ENCODE data around the gene LYSET. TPM values are rescaled to one million over a fixed set of nuclear protein-coding genes. Genes with fewer than 3 reads are reported as not detected.

The LYSET gene
- total and polyA plus RNA-seq, 2 donors (not counting 1 experiment from before 2014, with no cell fraction given): 11.1 to 18.8 TPM

DNA sequence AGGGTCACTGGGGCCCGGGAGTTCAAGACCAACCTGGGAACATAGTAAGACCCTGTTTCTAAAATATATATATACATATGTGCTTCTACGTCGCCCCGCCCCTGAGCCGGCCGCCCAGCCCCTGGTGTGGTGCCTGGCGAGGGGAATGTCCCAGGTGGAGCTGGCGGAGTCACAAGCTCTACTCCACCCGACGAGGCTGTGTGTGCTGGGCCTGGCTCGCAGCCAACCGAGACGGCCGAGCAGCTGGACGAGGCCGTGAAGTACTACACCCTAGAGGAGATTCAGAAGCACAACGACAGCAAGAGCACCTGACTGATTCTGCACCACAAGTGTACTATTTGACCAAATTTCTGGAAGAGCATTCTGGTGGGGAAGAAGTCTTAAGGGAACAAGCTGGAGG lies 47.3 kb upstream of the LYSET start:
- H3K4me3 Mint-ChIP-seq: no peak overlapping the region
- ChIA-PET POLR2A (no interaction called here), CTCF (interaction anchor here (0.6 to 9.9 kb wide), 5 partner anchors 24 to 183 kb away, joined by 3 to 139 read pairs (median 3); partner anchors contain the start of gene ITPK1)
- Histone ChIP-seq H3K27me3 (replicated peaks in 1 of 4; ENCODE audit: control extremely low read depth in 1 of 4, control insufficient read depth in 3 of 4, insufficient read depth in 4 of 4, low read length in 3 of 4) (no peaks in the 10 kb centered on the region), H3K4me2 (replicated peaks; ENCODE audit: low read depth, low read length, poor library complexity, severe bottlenecking) (no peak overlapping the region), H4K20me1 (ENCODE audit: control insufficient read depth, insufficient read depth, low read length, poor library complexity, severe bottlenecking) (no peaks in the 10 kb centered on the region), H3K9ac (ENCODE audit: low read length) (no peak overlapping the region), H3K4me3 (ENCODE audit: control extremely low read depth in 1 of 5, extremely low read depth in 1 of 5, insufficient read depth in 1 of 5, low read depth in 2 of 5, low read length in 4 of 5) (no peak overlapping the region), H2AFZ (ENCODE audit: insufficient read depth, low read depth, low read length, poor library complexity, severe bottlenecking) (no peak overlapping the region), H3K36me3 (replicated peaks in 1 of 2; ENCODE audit: control extremely low read depth in 1 of 2, control insufficient read depth in 1 of 2, extremely low read depth in 1 of 2, insufficient read depth in 2 of 2, low read length in 1 of 2) (no peaks in the 10 kb centered on the region), H3K9me3 (ENCODE audit: control extremely low read depth in 1 of 3, control insufficient read depth in 2 of 3, insufficient read depth in 1 of 3, low read length in 2 of 3) (no peaks in the 10 kb centered on the region), H3K4me1 (ENCODE audit: control insufficient read depth in 2 of 2, insufficient read depth in 2 of 2, low read length in 2 of 2) (no peaks in the 10 kb centered on the region), H3K79me2 (ENCODE audit: control insufficient read depth, insufficient read depth, low read length) (no peaks in the 10 kb centered on the region), H3K27ac (ENCODE audit: low read length in 2 of 2) (no peak overlapping the region)
- H3K27ac Mint-ChIP-seq: no peak overlapping the region
- 82% methylated on average over 16 of the region's 17 CpGs for WGBS (ENCODE audit: insufficient coverage)
- peaks cover 2% of the 10 kb centered on the region for H3K4me1 Mint-ChIP-seq
- DNase-seq (no peak), ATAC-seq (ENCODE audit: low read depth) (no peak)
- intact Hi-C loops (cut with micrococcal nuclease): loop anchor here (2.0 kb wide), 1 partner anchor 69 kb away; the partner anchor contains the start of genes GON7 and UBR7
- no peaks in the 10 kb centered on the region for H3K9me3 Mint-ChIP-seq (ENCODE audit: insufficient read depth)
- no peaks in the 10 kb centered on the region for H3K27me3 Mint-ChIP-seq
- no peak for TF ChIP-seq EZH2 (IDR thresholded peaks at IDR 0.05; ENCODE audit: borderline replicate concordance, insufficient read depth, low read depth, low read length, poor library complexity, severe bottlenecking)
- TF ChIP-seq, protein P1, sequence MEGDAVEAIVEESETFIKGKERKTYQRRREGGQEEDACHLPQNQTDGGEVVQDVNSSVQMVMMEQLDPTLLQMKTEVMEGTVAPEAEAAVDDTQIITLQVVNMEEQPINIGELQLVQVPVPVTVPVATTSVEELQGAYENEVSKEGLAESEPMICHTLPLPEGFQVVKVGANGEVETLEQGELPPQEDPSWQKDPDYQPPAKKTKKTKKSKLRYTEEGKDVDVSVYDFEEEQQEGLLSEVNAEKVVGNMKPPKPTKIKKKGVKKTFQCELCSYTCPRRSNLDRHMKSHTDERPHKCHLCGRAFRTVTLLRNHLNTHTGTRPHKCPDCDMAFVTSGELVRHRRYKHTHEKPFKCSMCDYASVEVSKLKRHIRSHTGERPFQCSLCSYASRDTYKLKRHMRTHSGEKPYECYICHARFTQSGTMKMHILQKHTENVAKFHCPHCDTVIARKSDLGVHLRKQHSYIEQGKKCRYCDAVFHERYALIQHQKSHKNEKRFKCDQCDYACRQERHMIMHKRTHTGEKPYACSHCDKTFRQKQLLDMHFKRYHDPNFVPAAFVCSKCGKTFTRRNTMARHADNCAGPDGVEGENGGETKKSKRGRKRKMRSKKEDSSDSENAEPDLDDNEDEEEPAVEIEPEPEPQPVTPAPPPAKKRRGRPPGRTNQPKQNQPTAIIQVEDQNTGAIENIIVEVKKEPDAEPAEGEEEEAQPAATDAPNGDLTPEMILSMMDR (IDR thresholded peaks at IDR 0.05): no peak

GRCh38 chr14:93142854-93143652 lies 42.1 kb upstream of the LYSET start:
- DNase-seq (no peak), ATAC-seq (ENCODE audit: low read depth) (no peak)
- WGBS (ENCODE audit: insufficient coverage): 64% methylated on average over 3 of the region's 13 CpGs
- Mint-ChIP-seq H3K4me1 (peaks cover 2% of the 10 kb centered on the region), H3K4me3 (no peak overlapping the region), H3K27ac (no peak overlapping the region), H3K9me3 (ENCODE audit: insufficient read depth) (no peaks in the 10 kb centered on the region), H3K27me3 (no peaks in the 10 kb centered on the region)
- no peak overlapping the region for H2AFZ ChIP-seq (ENCODE audit: insufficient read depth, low read depth, low read length, poor library complexity, severe bottlenecking)
- H3K9ac ChIP-seq (ENCODE audit: low read length): no peak overlapping the region
- ChIA-PET POLR2A (no interaction called here), CTCF (interaction anchor here (1.2 to 1.6 kb wide), 3 partner anchors 29 to 191 kb away, joined by 3 to 5 read pairs (median 4); no protein-coding TSS in a partner anchor)
- no peaks in the 10 kb centered on the region for H3K79me2 ChIP-seq (ENCODE audit: control insufficient read depth, insufficient read depth, low read length)
- no peaks in the 10 kb centered on the region for H4K20me1 ChIP-seq (ENCODE audit: control insufficient read depth, insufficient read depth, low read length, poor library complexity, severe bottlenecking)
- no peaks in the 10 kb centered on the region for H3K9me3 ChIP-seq (ENCODE audit: control extremely low read depth in 1 of 3, control insufficient read depth in 2 of 3, insufficient read depth in 1 of 3, low read length in 2 of 3)
- H3K27ac ChIP-seq (ENCODE audit: low read length in 2 of 2): no peak overlapping the region
- no peak overlapping the region for H3K4me2 ChIP-seq (replicated peaks; ENCODE audit: low read depth, low read length, poor library complexity, severe bottlenecking)
- H3K36me3 ChIP-seq (replicated peaks in 1 of 2; ENCODE audit: control extremely low read depth in 1 of 2, control insufficient read depth in 1 of 2, extremely low read depth in 1 of 2, insufficient read depth in 2 of 2, low read length in 1 of 2): no peaks in the 10 kb centered on the region
- intact Hi-C loops (cut with micrococcal nuclease): no loop called here
- H3K4me3 ChIP-seq (ENCODE audit: control extremely low read depth in 1 of 5, extremely low read depth in 1 of 5, insufficient read depth in 1 of 5, low read depth in 2 of 5, low read length in 4 of 5): no peak overlapping the region
- TF ChIP-seq, protein P1 (IDR thresholded peaks at IDR 0.05): no peak
- no peak for TF ChIP-seq EZH2 (IDR thresholded peaks at IDR 0.05; ENCODE audit: borderline replicate concordance, insufficient read depth, low read depth, low read length, poor library complexity, severe bottlenecking)
- no peaks in the 10 kb centered on the region for H3K4me1 ChIP-seq (ENCODE audit: control insufficient read depth in 2 of 2, insufficient read depth in 2 of 2, low read length in 2 of 2)
- H3K27me3 ChIP-seq (replicated peaks in 1 of 4; ENCODE audit: control extremely low read depth in 1 of 4, control insufficient read depth in 3 of 4, insufficient read depth in 4 of 4, low read length in 3 of 4): no peaks in the 10 kb centered on the region

All from B cell (primary cell).